ENCODE results near the gene GRIK4. TPM values are rescaled to one million over a fixed set of nuclear protein-coding genes. Genes with fewer than 3 reads are reported as not detected.
A peak's percentile ranks its signal among the peaks of the same experiment; 100 is the strongest.

The GRIK4 gene
- polyA plus RNA-seq, 4 donors: 0.97 to 1.5 (median 1.4) TPM

DNA sequence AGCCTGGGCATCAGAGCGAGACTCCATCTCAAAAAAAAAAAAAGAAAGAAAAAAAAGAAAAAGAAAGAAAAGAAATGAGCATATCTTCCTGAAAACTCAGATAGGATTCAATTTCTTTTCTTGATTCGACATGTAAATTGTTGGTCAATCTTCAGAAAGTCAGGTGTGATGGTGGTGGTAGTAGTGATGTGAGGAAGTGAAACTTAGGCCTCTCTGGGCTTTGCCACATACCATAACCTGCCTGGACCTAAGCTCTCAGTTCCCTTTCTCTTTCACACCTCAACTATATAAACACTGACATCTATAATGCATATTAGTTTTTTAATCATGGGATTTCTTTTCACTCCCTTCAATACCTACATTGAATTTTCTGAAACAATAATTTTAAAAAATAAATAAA is 414.4 kb downstream of the GRIK4 start:
- DNase-seq (ENCODE audit: low read depth in 4 of 4, low spot score in 2 of 4): no peak

DNA sequence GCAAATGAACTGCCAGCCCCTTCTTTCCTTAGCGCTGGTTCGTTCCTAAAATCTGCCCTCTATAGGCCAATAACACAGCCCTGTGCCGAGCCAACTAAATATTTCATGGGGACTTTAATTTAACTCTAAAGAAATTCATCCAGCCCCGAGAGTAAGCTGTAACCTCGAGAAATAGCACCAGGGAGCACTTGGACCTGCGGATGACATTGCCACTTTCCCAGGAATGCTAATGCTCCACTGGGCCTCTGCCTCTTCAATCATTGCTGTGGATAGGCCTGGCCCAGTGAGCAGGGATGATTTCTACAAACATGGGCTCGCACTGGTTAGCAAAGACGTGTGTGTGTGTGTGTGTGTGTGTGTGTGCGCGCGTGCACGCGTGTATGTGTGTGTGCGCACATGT is 417.1 kb downstream of the GRIK4 start:
- DNase-seq (ENCODE audit: low read depth in 4 of 4, low spot score in 2 of 4): no peak

DNA sequence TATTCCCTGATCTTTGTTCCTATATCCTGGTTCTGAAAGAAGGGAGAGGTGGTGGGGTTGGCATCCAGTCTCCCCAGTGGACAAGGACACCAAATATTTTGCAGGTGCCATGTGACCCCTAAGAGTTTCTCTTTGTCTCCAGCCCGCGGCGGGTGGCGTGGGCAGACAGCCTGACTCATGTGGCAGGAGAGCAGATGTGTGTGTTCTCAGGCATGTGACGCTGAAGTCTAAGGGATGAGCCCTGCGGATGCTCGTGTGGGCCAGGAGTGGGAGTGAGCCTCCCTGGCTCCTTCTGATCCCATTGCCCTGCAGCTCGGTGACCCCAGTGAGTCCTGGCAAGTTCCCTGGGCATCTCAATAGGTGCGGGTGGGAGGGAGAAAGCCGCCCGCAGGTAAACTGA is 417.5 kb downstream of the GRIK4 start:
- DNase-seq (ENCODE audit: low read depth in 4 of 4, low spot score in 2 of 4): no peak

DNA sequence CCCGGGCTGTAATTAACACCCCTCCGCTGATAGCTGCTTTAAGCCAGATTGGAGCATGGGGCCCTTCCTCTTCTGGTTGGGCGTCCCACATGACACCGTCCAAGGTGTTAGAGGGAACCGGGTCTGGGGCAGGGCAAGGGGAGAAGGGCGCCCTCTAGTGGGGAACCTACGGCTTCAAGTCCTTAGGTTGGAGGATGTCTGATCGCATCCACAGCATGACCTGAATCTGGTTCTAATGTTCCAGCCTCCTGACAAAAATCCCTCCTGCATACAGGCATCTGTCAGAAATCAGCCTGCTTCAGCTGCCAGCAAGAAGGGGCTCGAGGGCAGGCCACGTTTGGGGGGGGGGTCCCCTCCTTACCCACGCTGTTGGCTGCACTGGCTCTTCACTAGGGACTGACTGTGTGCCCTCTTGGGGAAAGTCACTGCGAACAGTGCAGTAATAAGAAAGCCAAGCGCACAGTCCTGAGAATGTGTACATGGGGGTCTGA is 418.2 kb downstream of the GRIK4 start:
- no peak for DNase-seq (ENCODE audit: low read depth in 4 of 4, low spot score in 2 of 4)

DNA sequence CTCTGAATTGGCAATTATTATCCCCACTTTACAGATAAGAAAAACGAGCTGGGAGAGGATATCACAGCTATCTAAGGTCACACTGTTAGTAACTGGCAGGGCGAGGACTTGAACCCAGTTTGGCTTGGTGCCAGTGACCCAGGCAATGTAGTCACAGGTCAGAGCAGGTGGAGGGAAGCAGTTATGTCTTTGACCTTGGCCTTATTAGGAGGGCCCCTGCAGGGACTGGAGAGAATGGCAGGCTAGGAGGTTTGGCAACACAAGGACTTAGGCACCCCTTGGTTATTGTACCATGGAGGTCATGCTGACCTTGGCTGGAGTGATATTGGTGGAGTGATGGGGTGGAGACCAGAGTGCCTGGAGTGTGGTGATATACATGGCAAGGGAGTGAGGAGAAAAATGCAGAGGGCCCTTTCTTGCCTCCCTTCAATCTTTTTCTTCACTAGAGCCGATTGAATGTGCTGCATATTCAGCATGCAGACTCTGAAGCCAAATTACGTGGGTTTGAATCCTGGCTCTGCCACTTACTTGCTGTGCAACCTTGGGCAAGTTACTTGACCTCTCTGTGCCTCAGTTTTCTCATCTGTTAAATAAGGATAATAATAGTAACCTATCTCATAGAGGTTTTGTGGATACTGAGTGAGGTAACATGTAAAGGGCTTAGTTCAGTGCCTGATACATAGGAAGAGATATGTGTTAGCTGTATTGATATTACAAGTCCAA is 419.7 kb downstream of the GRIK4 start:
- DNase-seq (ENCODE audit: low read depth in 4 of 4, low spot score in 2 of 4): no peak

DNA sequence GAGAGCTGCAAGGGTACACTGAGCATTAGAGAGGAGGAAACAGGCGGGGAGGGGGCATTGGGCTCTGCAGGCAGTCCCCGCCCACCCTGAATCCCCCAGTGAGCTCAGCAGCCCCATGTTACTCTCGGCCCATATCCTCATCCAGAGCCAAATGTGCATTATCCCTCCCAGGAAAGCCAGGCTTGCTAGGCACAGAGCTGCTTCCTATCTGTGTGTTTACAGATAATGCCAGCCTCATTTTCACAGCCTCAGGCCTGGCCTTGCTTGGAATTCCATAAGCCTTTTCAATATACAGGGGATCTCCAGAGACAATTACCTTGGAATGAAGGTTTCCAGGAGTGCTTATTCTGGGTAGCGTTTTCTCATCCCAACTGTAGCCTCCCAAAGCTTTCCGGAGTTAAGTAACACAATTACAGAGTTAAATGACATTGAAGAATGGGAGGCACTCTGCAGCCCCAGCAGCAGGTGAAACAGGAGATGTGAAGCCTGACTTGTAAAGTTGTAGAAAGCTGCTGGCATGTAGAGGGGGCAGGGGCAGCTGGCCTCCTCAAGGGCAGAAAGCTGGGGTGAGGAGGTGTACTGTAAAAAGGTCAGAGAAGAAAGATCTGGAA is 420.9 kb downstream of the GRIK4 start:
- no peak for DNase-seq (ENCODE audit: low read depth in 4 of 4, low spot score in 2 of 4)

DNA sequence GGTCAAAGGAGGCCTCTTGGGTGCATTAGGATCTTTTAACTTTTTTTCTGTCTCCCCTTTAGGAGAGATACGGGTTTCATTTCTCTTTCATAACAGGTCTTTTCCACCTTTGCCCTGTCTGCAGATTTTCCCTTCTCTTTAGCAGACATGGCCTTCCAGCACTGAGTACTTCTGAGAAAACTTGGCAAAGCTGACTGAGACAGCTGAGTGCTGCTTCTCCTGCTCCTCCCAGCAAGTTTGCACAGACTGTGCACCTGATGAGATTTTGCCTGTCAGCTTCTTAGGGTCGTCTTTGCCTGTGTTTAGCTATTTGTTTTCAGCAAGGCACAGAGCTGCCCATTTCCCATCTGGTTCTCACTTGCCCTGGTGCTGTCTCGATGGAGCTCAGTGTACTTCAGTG is 424.8 kb downstream of the GRIK4 start:
- DNase-seq (ENCODE audit: low read depth in 4 of 4, low spot score in 2 of 4): no peak

DNA sequence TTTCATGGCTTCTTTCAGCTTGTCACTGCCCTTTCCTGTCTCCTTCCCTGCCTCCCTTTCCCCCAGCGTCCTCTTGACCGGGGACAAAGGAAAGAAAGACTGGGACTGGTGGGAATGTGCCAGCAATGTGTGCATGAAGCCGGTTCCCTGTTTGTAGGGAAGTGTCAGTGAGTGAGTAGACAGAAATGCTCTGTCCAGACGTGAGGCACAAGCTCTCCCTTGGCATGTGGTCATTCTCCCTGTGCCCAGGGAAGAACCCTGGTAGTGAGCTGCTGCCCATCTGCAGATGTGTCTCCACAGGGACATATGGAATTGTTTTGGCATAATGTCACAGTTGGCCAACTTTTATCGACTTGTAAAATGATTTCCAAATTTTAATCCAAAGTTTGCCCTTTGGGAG is 426.0 kb downstream of the GRIK4 start:
- DNase-seq (ENCODE audit: low read depth in 4 of 4, low spot score in 2 of 4): no peak

DNA sequence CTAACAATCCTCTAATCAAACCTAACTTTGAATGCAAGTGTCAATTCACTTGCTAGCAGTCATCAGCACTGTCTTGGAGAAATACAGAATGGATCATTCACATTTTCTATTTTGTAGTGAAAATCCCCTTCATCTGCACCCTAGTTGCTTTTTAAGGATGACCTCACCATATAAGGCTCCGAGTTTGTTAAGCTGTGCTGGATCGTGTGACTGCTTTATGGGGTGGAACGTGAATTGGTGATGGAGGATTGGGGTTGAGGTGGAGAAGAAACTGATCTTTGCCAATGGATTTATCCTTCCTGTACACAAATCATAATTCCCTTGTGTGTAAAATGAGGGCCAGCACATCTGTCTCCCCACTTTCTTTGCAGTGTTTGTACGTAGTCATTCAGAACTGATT is 426.7 kb downstream of the GRIK4 start:
- DNase-seq (ENCODE audit: low read depth in 4 of 4, low spot score in 2 of 4): no peak

DNA sequence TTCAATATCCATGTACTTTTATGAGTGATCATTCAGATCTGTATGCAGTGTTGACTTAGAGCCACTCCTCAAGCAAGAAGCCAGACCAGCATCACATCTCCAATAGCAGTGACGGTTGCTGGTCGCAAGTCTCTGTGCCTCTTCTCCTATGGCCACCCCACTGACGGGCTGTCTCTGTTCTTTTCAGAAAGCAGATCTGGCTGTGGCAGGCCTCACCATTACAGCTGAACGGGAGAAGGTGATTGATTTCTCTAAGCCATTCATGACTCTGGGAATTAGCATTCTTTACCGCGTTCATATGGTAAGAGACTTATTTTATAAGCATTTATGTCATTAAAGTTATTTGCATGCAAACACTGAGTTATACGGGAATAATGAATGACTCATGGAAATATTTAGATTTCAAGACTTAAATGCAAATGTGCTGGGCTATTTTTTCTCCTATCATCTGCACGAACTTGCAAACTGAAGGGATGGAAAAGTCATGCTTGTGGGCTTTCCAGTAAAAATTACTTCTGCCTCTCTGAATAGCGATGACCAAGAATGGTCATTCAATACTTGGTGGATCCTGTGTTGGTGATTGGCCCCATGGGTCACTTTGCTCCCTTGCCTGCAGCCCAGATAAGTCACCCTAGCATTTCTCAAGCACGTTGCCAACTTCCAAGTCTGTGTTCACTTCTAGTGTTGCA is 428.8 kb downstream of the GRIK4 start:
- no peak for DNase-seq (ENCODE audit: low read depth in 4 of 4, low spot score in 2 of 4)

DNA sequence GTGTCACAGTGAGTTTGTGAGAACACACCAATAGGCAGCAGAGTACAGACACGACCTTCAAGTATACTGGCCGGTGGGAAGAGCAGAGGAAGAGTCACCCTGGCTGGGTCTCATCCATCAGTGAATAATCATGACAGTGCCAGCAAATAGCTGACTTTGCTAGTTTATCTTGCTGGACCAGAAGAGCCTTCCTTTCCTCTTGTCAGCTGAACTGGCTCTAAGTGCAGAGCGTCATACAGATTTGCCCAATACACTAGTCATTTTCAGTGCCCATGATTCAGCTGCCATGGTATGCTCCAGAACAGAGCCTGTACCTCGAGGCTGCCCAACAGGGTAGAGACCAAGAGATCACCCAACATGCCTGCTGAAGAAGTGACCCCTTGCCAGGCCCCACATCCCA is 429.5 kb downstream of the GRIK4 start:
- no peak for DNase-seq (ENCODE audit: low read depth in 4 of 4, low spot score in 2 of 4)

DNA sequence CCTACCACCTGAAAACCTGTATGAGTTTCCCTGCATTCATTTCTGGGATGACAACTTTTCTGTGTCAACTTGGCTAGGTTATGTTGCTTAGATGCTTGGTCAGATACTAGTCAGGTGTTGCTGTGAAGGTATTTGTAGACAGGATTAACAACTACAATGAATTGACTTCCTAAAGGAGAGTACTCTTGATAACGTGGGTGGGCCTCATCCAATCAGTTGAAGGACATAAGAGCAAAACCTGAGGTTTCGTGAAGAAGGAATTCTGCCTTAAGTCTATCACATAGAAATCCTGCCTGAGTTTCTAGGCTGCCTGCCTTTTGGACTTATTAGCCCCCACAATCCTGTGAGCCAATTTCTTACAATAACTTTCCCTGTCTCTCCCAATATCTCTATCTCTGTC is 431.2 kb downstream of the GRIK4 start:
- DNase-seq (ENCODE audit: low read depth in 4 of 4, low spot score in 2 of 4): no peak

DNA sequence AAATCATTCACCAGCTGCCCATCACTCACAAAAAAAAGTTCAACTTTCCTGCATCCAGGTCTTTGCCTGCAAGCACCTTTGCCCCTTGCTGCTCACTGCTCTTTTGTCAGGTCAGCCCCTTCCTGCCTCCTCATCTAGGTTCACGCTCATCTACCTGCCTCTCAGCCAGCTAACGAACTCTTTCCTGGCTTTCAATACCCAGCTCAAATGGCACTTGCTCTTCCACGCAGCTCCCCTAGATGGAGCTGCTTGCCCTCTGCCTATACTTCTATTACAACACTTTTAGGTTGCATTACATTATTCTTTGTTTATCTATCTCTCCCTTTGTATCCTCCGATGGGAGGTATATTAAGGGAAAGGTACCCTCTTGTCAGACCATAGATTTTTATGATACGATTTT is 433.5 kb downstream of the GRIK4 start:
- DNase-seq (ENCODE audit: low read depth in 4 of 4, low spot score in 2 of 4): no peak

DNA sequence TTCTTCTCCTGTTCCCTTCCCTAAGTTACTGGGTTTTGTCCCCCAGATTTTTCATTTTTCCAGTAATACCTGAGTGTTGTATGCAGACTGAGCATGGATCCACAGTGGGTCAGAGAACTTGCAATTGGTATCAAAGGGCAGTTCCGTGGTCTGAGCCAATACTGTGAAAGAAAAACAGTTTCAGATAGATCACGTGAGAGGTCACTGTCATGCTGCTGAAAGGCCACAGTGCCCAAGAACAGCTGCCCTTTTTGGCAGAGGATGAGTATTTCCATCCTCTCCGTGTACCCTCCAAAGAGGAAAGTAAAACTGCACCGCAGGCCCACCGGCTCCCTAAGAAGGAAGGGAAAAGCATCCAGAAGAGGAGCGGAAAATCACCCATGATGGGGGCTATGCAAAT is 439.3 kb downstream of the GRIK4 start:
- no peak for DNase-seq (ENCODE audit: low read depth in 4 of 4, low spot score in 2 of 4)

DNA sequence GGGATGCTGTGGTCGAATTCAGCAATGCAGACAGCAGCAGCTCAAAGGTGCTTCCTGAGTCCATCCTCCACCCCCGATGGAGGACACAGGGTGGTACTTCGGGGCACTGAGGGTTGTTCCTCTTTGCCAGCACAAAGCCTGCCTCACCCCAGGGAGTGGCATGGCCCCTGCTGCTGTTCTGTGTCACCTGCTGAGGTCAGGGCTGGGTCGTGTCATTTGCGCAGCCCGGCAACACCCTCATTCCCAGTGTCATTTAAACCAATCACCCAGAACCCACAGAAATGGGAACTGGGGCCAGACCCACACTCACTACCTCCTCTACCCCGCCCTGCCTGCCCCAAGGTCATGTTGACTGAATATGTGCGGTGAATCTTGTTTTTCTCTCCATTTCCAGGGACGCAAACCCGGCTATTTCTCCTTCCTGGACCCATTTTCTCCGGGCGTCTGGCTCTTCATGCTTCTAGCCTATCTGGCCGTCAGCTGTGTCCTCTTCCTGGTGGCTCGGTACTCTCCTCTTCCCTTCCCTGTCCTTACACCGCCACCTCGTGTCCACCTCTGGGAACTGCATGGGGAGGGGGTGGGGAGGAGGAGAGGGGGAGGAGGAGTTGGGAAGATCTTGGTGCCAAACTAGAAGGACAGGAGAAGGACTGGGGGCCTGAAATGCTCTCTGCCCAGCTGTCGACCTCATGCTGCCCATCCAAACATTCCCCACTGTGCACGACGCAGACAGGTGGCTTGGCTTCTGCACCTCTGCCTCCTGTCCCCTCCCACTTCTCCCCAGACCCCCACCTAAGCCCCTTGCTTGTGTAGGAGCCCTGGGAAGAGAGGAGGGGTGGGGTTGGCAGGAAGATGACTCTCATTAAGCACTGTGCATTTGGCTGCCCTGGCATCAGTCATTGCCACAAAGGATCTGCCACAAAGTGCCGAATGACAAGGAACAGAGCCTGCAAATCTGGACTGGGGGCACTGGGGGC is 441.2 kb downstream of the GRIK4 start:
- DNase-seq (ENCODE audit: low read depth in 4 of 4, low spot score in 2 of 4): peak in 3 of 4 donors; percentile 61 to 90 (median 74)

DNA sequence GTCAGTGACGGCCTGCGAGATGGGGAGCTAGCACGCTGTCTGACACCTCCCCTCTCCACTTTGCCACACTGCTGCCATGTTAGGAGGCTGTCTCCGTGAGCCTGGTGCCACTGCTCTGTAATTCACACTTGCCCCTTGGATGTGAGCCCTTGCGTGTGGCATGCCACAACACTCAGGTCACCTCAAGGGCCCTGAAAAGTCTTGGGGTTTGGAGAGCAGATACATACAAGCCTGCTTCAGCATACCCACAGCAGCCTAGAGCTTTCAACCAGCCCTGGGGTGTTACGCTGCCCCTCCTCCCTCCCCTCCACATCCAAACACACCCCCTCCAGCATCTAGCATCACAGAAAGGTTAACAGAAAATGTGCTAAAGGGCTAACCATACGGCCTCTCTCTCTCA is 442.8 kb downstream of the GRIK4 start:
- no peak for DNase-seq (ENCODE audit: low read depth in 4 of 4, low spot score in 2 of 4)

DNA sequence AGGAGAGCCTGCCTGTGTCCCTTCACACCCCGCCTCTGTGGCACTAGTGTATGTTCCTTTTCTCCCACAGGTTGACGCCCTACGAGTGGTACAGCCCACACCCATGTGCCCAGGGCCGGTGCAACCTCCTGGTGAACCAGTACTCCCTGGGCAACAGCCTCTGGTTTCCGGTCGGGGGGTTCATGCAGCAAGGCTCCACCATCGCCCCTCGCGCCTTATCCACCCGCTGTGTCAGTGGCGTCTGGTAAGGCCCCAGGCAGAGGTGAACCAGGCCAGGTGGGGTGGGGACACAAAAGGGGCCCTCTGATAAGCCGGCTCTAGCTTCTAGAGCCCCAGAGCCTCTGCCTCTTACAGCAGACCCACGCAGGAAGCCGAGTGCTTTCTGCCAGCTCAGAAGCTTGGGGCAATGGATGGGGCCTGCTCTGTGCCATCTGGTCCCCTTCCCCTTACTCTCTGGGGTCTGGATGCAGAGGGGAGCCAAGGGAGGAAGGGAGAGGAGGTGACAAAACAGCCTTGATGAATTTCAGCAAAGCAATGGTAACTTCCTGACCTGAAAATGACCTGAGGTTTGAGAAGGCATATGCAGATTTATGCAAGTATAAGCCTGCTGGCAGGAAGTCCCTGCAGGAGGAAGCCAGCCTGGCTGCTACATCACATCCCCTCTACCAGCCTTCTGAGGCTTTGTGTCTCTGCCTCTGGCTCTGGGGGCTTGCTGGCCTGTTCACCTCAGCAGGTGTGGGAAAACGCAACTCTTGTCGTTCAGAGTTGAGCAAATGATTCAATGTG is 445.4 kb downstream of the GRIK4 start:
- no peak for DNase-seq (ENCODE audit: low read depth in 4 of 4, low spot score in 2 of 4)

DNA sequence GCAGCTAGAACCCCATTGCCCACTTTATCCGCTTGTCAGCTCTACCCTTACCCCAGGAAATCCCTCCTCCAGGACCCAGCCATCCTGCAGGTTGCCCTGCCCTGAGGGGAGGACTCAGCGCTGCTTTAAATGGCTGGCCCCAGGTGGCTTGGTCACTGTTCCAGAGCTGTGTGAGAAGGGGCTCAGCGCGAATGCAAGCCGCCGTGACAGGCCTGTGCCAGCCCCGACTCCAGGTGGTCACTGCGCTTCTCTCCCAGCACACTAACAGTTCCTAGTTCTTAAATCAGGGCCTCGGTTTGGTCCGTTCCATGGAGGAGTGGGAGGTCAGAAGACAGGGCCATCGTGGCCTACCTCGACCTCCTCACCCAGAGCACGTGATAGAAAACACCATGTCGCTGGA is 446.6 kb downstream of the GRIK4 start:
- DNase-seq (ENCODE audit: low read depth in 4 of 4, low spot score in 2 of 4): no peak

DNA sequence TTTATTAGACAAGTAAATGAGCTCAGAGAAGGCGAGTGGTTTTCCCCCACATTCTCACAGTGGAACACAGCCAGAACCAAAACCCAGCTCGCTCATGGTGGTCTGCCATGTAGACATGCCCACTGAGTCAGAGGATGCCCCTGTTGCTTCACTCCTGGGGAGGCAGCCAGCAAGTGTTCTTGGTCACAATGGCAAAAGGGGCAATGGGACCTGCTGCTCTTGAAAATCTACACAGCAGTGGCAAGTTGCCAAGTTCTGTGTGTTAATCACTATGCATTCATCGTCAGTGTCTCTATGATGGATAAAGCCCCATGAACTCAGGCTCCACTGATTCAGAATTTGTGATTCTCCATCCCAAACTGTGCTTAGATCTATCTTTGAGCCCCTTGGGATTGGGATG is 447.6 kb downstream of the GRIK4 start:
- no peak for DNase-seq (ENCODE audit: low read depth in 4 of 4, low spot score in 2 of 4)

DNA sequence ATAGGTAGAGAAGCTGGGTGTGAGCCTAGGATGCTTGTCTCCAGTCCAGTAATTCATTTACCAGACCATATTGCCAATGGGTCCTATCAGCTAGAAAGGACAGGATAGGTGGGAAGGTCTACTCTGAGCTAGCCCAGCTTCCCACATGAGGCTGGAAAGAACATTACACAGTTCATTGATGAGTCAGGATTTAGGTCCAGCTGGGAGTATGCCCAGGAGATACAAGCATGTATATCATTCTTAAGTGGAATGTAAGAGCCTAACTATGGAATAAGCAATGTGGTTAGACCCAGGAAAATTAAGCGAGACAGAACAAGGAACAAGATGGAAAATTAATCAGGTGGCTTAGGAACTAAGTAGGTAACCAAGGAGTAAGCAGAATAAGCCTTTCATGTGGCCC is 453.3 kb downstream of the GRIK4 start:
- DNase-seq (ENCODE audit: low read depth in 4 of 4, low spot score in 2 of 4): no peak

Data from left renal cortex interstitium (tissue), 4 donors.